Activated CD8-positive, alpha-beta T cell treated with anti-CD3 and anti-CD28 coated beads for 36 hours (primary cell): Measurements from ENCODE around the gene EGR1. TPM values are rescaled to one million over a fixed set of nuclear protein-coding genes. Genes with fewer than 3 reads are reported as not detected.

Experiments
- ATAC-seq: fragments of 200-7000 bp; cut with Tn5 transposase; one replicate; pipeline ENCODE4 v1.10.0; 2021; ENCODE audit warnings: mild to moderate bottlenecking, moderate library complexity
- CTCF ChIA-PET: fragments of 350-600 bp; sonication (Branson Sonifier 250); formaldehyde crosslinking; loops from one replicate; lab custom pipeline; 2021; ENCODE audit warnings: antibody characterized with exemption; lab: Charles Lee
- POLR2A ChIA-PET: fragments of 350-600 bp; sonication (Branson Sonifier 250); formaldehyde crosslinking; loops from one replicate; lab custom pipeline; 2021; ENCODE audit warnings: antibody characterized with exemption; lab: Charles Lee
- DNase-seq: peaks from one replicate; pipeline ENCODE4 v3.0.0-alpha.2; 2020
- H3K27ac Mint-ChIP-seq: one replicate; pipeline ENCODE4 v1.8.0; 2021; ENCODE audit warnings: mild to moderate bottlenecking, mixed read lengths
- H3K27me3 Mint-ChIP-seq: one replicate; pipeline ENCODE4 v1.8.0; 2021; ENCODE audit warnings: mixed read lengths
- H3K36me3 Mint-ChIP-seq: one replicate; pipeline ENCODE4 v1.8.0; 2021; ENCODE audit warnings: low read depth, mixed read lengths
- H3K4me1 Mint-ChIP-seq: one replicate; pipeline ENCODE4 v1.8.0; 2021; ENCODE audit warnings: low read depth, mixed read lengths
- H3K4me3 Mint-ChIP-seq: one replicate; pipeline ENCODE4 v1.8.0; 2021; ENCODE audit warnings: mild to moderate bottlenecking, moderate library complexity, mixed read lengths
- H3K9me3 Mint-ChIP-seq: one replicate; pipeline ENCODE4 v1.8.0; 2021; ENCODE audit warnings: mixed read lengths
- intact Hi-C: fragments of 100-400 bp; cut with micrococcal nuclease; formaldehyde crosslinking; loops from one replicate; pipeline ENCODE4 v1.10.0; 2022
- total RNA-seq, 2 experiments: library from RNA; stranded (reverse); gene quantifications; one replicate each; pipeline ENCODE4 v1.2.3, GENCODE V29; 2021
- TF ChIP-seq, protein P1 (sequence below): fragments of 200-600 bp; IDR thresholded peaks from one replicate; pipeline ENCODE4 v1.8.0; 2022; ENCODE audit warnings: antibody characterized with exemption, mild to moderate bottlenecking

EGR1 gene
- 10 to 100 TPM; 46.0 to 46.4 TPM for total RNA-seq

DNA sequence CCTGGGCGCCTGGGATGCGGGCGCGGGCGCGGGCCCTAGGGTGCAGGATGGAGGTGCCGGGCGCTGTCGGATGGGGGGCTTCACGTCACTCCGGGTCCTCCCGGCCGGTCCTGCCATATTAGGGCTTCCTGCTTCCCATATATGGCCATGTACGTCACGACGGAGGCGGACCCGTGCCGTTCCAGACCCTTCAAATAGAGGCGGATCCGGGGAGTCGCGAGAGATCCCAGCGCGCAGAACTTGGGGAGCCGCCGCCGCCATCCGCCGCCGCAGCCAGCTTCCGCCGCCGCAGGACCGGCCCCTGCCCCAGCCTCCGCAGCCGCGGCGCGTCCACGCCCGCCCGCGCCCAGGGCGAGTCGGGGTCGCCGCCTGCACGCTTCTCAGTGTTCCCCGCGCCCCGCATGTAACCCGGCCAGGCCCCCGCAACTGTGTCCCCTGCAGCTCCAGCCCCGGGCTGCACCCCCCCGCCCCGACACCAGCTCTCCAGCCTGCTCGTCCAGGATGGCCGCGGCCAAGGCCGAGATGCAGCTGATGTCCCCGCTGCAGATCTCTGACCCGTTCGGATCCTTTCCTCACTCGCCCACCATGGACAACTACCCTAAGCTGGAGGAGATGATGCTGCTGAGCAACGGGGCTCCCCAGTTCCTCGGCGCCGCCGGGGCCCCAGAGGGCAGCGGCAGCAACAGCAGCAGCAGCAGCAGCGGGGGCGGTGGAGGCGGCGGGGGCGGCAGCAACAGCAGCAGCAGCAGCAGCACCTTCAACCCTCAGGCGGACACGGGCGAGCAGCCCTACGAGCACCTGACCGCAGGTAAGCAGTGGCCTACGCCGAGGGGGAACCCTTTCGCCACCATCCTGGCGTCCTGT is at the start of gene EGR1:
Gene EGR1, plus strand, starts transcription at position 219 of the 864 bp plus-strand sequence. Its CDS starts 283 bp downstream, at position 502.
- peak; percentile 97 for DNase-seq
- ChIA-PET CTCF (interaction anchor here (1.0 to 7.1 kb wide), 14 partner anchors 8 to 131 kb away, joined by 3 to 44 read pairs (median 4); partner anchors contain the start of genes ETF1, HSPA9 and KDM3B), POLR2A (interaction anchor here (0.8 to 3.4 kb wide), 25 partner anchors 11 to 432 kb away, joined by 3 to 40 read pairs (median 4); partner anchors contain the start of genes BRD8, ETF1, HSPA9 and KDM3B)
- intact Hi-C loops: loop anchor here (2.0 to 5.0 kb wide), 2 partner anchors 37 to 77 kb away; partner anchors contain the start of gene ETF1
- peak within 1 kb of the TSS; percentile 97 for H3K27ac Mint-ChIP-seq
- no peaks in the 10 kb centered on the region for H3K9me3 Mint-ChIP-seq
- peak; percentile 63 for ATAC-seq
- H3K4me1 Mint-ChIP-seq: peaks cover 39% of the 10 kb centered on the region
- no peaks in the 10 kb centered on the region for H3K27me3 Mint-ChIP-seq
- peaks cover 28% of the 10 kb centered on the region for H3K36me3 Mint-ChIP-seq
- H3K4me3 Mint-ChIP-seq: peak within 1 kb of the TSS; percentile 82
- TF ChIP-seq, protein P1, sequence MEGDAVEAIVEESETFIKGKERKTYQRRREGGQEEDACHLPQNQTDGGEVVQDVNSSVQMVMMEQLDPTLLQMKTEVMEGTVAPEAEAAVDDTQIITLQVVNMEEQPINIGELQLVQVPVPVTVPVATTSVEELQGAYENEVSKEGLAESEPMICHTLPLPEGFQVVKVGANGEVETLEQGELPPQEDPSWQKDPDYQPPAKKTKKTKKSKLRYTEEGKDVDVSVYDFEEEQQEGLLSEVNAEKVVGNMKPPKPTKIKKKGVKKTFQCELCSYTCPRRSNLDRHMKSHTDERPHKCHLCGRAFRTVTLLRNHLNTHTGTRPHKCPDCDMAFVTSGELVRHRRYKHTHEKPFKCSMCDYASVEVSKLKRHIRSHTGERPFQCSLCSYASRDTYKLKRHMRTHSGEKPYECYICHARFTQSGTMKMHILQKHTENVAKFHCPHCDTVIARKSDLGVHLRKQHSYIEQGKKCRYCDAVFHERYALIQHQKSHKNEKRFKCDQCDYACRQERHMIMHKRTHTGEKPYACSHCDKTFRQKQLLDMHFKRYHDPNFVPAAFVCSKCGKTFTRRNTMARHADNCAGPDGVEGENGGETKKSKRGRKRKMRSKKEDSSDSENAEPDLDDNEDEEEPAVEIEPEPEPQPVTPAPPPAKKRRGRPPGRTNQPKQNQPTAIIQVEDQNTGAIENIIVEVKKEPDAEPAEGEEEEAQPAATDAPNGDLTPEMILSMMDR: no peak

DNA sequence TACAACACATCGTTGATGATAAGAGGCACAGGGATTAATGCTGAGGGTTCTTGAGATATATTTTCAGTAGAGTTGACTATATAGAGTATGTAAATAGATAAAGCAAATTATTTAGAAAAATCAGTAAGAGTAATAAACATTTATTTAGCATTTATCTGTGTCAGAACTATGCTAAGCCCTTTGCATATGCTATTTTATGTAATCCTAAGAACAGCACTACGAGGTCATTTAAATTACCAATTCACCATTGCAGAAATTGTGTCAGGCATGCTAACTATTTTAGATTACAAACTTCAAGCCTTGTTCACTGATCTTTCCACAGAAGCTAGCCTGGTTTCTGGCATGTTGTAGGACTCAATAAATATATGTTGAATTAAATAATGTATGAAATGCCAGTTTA is 46.8 kb upstream of the EGR1 start:
- TF ChIP-seq, protein P1: no peak
- Mint-ChIP-seq H3K9me3 (no peaks in the 10 kb centered on the region), H3K27ac (no peak overlapping the region), H3K27me3 (no peaks in the 10 kb centered on the region), H3K4me1 (no peaks in the 10 kb centered on the region), H3K36me3 (peaks cover 35% of the 10 kb centered on the region), H3K4me3 (no peak overlapping the region)
- intact Hi-C loops: no loop called here
- ATAC-seq (no peak), DNase-seq (no peak)
- ChIA-PET POLR2A (interaction anchor here (0.6 kb wide), 1 partner anchor 182 kb away, joined by 3 read pairs; no protein-coding TSS in a partner anchor), CTCF (interaction anchor here (1.3 kb wide), 1 partner anchor 10 kb away, joined by 4 read pairs; no protein-coding TSS in a partner anchor)

DNA sequence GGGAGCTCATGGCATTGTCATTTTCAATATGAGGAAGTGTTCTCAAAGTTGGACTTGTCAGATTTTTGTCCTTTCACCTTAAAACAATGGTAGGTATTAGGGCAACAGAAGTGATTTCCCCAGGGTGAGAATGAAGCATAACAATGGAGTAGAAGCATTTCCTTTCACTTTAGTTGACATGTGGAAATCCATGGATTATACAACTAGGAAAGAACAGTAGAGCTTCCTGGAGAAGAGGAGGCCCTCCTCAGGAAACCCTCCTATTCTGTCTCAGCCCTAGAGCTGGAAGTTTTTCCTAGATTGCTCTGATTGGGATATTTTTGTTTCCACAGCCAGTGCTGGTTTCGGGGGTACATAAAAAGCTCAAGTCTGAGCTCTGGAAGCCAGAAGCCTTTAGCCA is 40.2 kb upstream of the EGR1 start:
- Mint-ChIP-seq H3K9me3 (no peaks in the 10 kb centered on the region), H3K27me3 (no peaks in the 10 kb centered on the region), H3K4me3 (no peak overlapping the region), H3K36me3 (peaks cover 39% of the 10 kb centered on the region), H3K27ac (no peak overlapping the region), H3K4me1 (no peaks in the 10 kb centered on the region)
- intact Hi-C loops: no loop called here
- TF ChIP-seq, protein P1: no peak
- ChIA-PET CTCF (interaction anchor here (0.9 to 1.2 kb wide), 2 partner anchors 11 to 73 kb away, joined by 3 read pairs; no protein-coding TSS in a partner anchor), POLR2A (interaction anchor here (1.0 kb wide), 2 partner anchors 14 to 96 kb away, joined by 3 to 4 read pairs; partner anchors contain the start of gene REEP2)
- ATAC-seq (no peak), DNase-seq (no peak)

DNA sequence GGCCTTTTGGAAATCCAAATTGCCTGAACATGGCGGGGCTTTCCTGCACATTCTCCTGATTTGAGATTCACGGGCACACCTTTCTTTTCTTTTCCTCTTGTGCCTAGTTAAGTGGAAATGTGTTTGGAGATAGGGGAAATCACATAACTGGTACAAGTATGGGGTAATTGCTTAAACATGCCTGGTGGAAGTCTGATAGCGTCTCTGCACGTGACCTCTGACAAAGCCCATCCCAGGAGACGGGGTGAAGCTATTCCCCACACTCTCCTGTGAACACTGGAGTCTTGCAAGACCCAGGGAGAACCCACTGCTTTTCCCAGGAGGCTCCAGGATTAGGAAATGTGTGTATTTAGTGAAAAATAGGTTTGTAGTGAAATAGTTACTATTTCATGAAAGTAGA is 29.3 kb upstream of the EGR1 start:
- peaks cover 12% of the 10 kb centered on the region for H3K4me1 Mint-ChIP-seq
- CTCF ChIA-PET: interaction anchor here (1.5 to 5.8 kb wide), 3 partner anchors 11 to 83 kb away, joined by 3 to 38 read pairs (median 12); partner anchors contain the start of gene KDM3B
- H3K4me3 Mint-ChIP-seq: no peak overlapping the region
- no peak for DNase-seq
- TF ChIP-seq, protein P1: no peak
- POLR2A ChIA-PET: no interaction called here
- no peak for ATAC-seq
- no peak overlapping the region for H3K27ac Mint-ChIP-seq
- H3K36me3 Mint-ChIP-seq: peaks cover 13% of the 10 kb centered on the region
- intact Hi-C loops: no loop called here
- no peaks in the 10 kb centered on the region for H3K9me3 Mint-ChIP-seq
- H3K27me3 Mint-ChIP-seq: no peaks in the 10 kb centered on the region
